A549 (cell line): ENCODE results near the gene ATP2A2.

Experiments used
- BHLHE40 ChIP-seq: IDR thresholded peaks from 2 replicates; pipeline ENCODE4 v1.6.1; 2012; ENCODE audit warnings: low read depth, low read length, inconsistent platforms
- CTCF ChIP-seq: fragments of >200 bp; sonication (Bioruptor Twin); formaldehyde crosslinking; IDR thresholded peaks from 3 replicates; pipeline ENCODE4 v1.5.1; 2016
- EP300 ChIP-seq, 2 experiments: fragments of >200 bp; sonication (Bioruptor Twin); formaldehyde crosslinking; IDR thresholded peaks; 2 replicates in 1 of 2; 3 replicates in 1 of 2; pipeline ENCODE4 v1.6.1; 2016 to 2017
- HES2 ChIP-seq: fragments of >200 bp; sonication (Bioruptor Twin); formaldehyde crosslinking; IDR thresholded peaks from 2 replicates; pipeline ENCODE4 v1.6.1; 2016
- JUNB ChIP-seq: fragments of >200 bp; sonication (Bioruptor Twin); formaldehyde crosslinking; IDR thresholded peaks from 2 replicates; pipeline ENCODE4 v1.6.1; 2016
- MAFK ChIP-seq: fragments of 450-650 bp; IDR thresholded peaks from 2 replicates; pipeline ENCODE4 v1.6.1; 2014; ENCODE audit not compliant: partially characterized antibody
- MAZ ChIP-seq: fragments of 150-350 bp; IDR thresholded peaks from 2 replicates; pipeline ENCODE4 v1.6.1; 2014; ENCODE audit warnings: antibody characterized with exemption, low read depth, low read length, borderline replicate concordance
- POLR2AphosphoS2 ChIP-seq: conservative IDR thresholded peaks from 2 replicates; pipeline ENCODE4 v1.6.1; 2012; ENCODE audit warnings: low read length, improper control_type of control experiment, inconsistent platforms

GRCh38 chr12:110307372-110307771 is 26.3 kb downstream of the ATP2A2 start:
- TF ChIP-seq EP300 (IDR thresholded peaks at IDR 0.05): no peak
- no peak for TF ChIP-seq CTCF
- no peak for TF ChIP-seq JUNB
- TF ChIP-seq BHLHE40: no peak
- no peak for TF ChIP-seq POLR2AphosphoS2
- no peak for TF ChIP-seq HES2
- TF ChIP-seq MAFK: no peak
- no peak for TF ChIP-seq MAZ
